Keratinocyte (primary cell): ENCODE results near the gene LPIN3. TPM values are rescaled to one million over a fixed set of nuclear protein-coding genes. Genes with fewer than 3 reads are reported as not detected.
A peak's percentile ranks its signal among the peaks of the same experiment; 100 is the strongest.

ENCODE experiments used
- DNase-seq: peaks from one replicate; pipeline ENCODE4 v3.0.0-alpha.2; 2011; ENCODE audit warnings: low read depth, missing footprints, low spot score
- FAIRE-seq: peaks from 2 replicates; lab custom pipeline; 2011; peaks lifted over from hg19 to GRCh38; lab: Jason Lieb, UNC
- H2AFZ ChIP-seq: 2 replicates; pipeline ENCODE4 v1.6.0; 2012; ENCODE audit warnings: low read length, control low read depth, inconsistent platforms; ENCODE audit not compliant: control insufficient read depth
- H3K27ac ChIP-seq: 2 replicates; pipeline ENCODE4 v1.5.1; 2011; ENCODE audit warnings: low read length; ENCODE audit not compliant: control insufficient read depth, insufficient read depth
- H3K27me3 ChIP-seq: 3 replicates; pipeline ENCODE4 v1.6.0; 2011; ENCODE audit warnings: low read length; ENCODE audit not compliant: control insufficient read depth, insufficient read depth; ENCODE audit errors: extremely low read depth
- H3K36me3 ChIP-seq, 2 experiments: 2 replicates in 1 of 2; 3 replicates in 1 of 2; pipeline ENCODE4 v1.5.1; 2011; ENCODE audit warnings: low read length in 2 of 2, mild to moderate bottlenecking in 1 of 2; ENCODE audit not compliant: control insufficient read depth in 2 of 2, insufficient read depth in 2 of 2; ENCODE audit errors: extremely low read depth in 1 of 2
- H3K4me1 ChIP-seq: 3 replicates; pipeline ENCODE4 v1.5.1; 2011; ENCODE audit warnings: low read length; ENCODE audit not compliant: control insufficient read depth, insufficient read depth; ENCODE audit errors: extremely low read depth
- H3K4me2 ChIP-seq: 3 replicates; pipeline ENCODE4 v1.6.0; 2011; ENCODE audit warnings: low read depth, low read length; ENCODE audit not compliant: control insufficient read depth, insufficient read depth; ENCODE audit errors: extremely low read depth
- H3K4me3 ChIP-seq, 3 experiments: fragments of 200-600 bp in 1 of 3; sonication (generic) in 1 of 3; 2 replicates in 2 of 3; 3 replicates in 1 of 3; pipeline ENCODE4 v1.5.1; 2011 to 2016; ENCODE audit warnings: low read length in 3 of 3, mild to moderate bottlenecking in 3 of 3, control low read depth in 2 of 3, inconsistent platforms in 1 of 3, low read depth in 1 of 3, mixed read lengths in 1 of 3, mixed run types in 1 of 3, moderate library complexity in 1 of 3; ENCODE audit not compliant: control insufficient read depth in 2 of 3, insufficient read depth in 2 of 3; ENCODE audit errors: extremely low read depth in 1 of 3
- H3K79me2 ChIP-seq: 2 replicates; pipeline ENCODE4 v1.6.0; 2012; ENCODE audit warnings: low read length; ENCODE audit not compliant: control insufficient read depth, insufficient read depth
- H3K9ac ChIP-seq: 3 replicates; pipeline ENCODE4 v1.6.0; 2011; ENCODE audit warnings: low read length; ENCODE audit not compliant: control insufficient read depth, insufficient read depth; ENCODE audit errors: extremely low read depth
- H3K9me1 ChIP-seq: 3 replicates; pipeline ENCODE4 v1.6.0; 2011; ENCODE audit warnings: low read length; ENCODE audit not compliant: control insufficient read depth, insufficient read depth; ENCODE audit errors: extremely low read depth
- H3K9me3 ChIP-seq: 2 replicates; pipeline ENCODE4 v1.5.1; 2012; ENCODE audit warnings: low read depth, low read length; ENCODE audit not compliant: control insufficient read depth
- H4K20me1 ChIP-seq: 3 replicates; pipeline ENCODE4 v1.6.0; 2011; ENCODE audit warnings: low read length; ENCODE audit not compliant: control insufficient read depth, insufficient read depth; ENCODE audit errors: extremely low read depth
- CTCF ChIP-seq, 3 experiments: IDR thresholded peaks in 1 of 3; conservative IDR thresholded peaks in 1 of 3; optimal IDR thresholded peaks in 1 of 3; 2 replicates in 2 of 3; 3 replicates in 1 of 3; pipeline versions ENCODE3 to v1.5.1; 2011; ENCODE audit warnings: low read length in 3 of 3, mild to moderate bottlenecking in 3 of 3, moderate library complexity in 2 of 3, control low read depth in 1 of 3, inconsistent platforms in 1 of 3; ENCODE audit not compliant: insufficient read depth in 2 of 3; ENCODE audit errors: extremely low read depth in 1 of 3
- EZH2 ChIP-seq: IDR thresholded peaks from one replicate; pipeline ENCODE4 v1.6.1; 2012; ENCODE audit warnings: inconsistent platforms, mild to moderate bottlenecking, low read length, moderate library complexity
- dilution Hi-C: fragments of 300-500 bp; cut with MboI; formaldehyde crosslinking; loops from one replicate; pipeline ENCODE4 v1.7.0; 2020; ENCODE audit warnings: low sequenced_read_pairs; ENCODE audit not compliant: extremely low pct_ligation_motif_present
- polyA plus RNA-seq, 5 experiments: library from polyadenylated mRNA; depleted of rRNA in 3 of 5; stranded (reverse) in 3 of 5; stranded (forward) in 1 of 5; unstranded in 1 of 5; fragments of >200 nt; gene quantifications; 1 replicate in 1 of 5; 2 replicates in 3 of 5; 3 replicates in 1 of 5; pipeline versions ENCODE4 v1.2.1 to v1.2.3, GENCODE V29; 2011 to 2012; ENCODE audit warnings: missing spikeins in 2 of 5, low read depth in 1 of 5, low replicate concordance in 1 of 5

Gene LPIN3
- polyA plus RNA-seq, 1 donor (not counting 4 experiments of a cell fraction or from before 2014, with no cell fraction given), result 15.6 TPM

GRCh38 chr20:41307021-41307420, 33.6 kb upstream of the LPIN3 start:
- Histone ChIP-seq H3K27ac (no peak overlapping the region), H3K9me1 (no peaks in the 10 kb centered on the region), H3K4me3 (no peak overlapping the region), H3K9ac (no peak overlapping the region), H4K20me1 (no peaks in the 10 kb centered on the region), H3K79me2 (peaks cover 52% of the 10 kb centered on the region), H2AFZ (no peak overlapping the region), H3K27me3 (no peaks in the 10 kb centered on the region), H3K4me1 (peaks cover 24% of the 10 kb centered on the region), H3K9me3 (no peaks in the 10 kb centered on the region), H3K36me3 (no peaks in the 10 kb centered on the region), H3K4me2 (no peak overlapping the region)
- dilution Hi-C loops, result no loop called here
- DNase-seq (no peak), FAIRE-seq (no peak)
- TF ChIP-seq EZH2 (no peak), CTCF (optimal IDR thresholded peaks at IDR 0.05 in 1 of 3, IDR thresholded peaks at IDR 0.05 in 1 of 3, conservative IDR thresholded peaks at IDR 0.05 in 1 of 3; ENCODE audit: extremely low read depth in 1 of 3, insufficient read depth in 2 of 3, low read length in 3 of 3) (no peak)

GRCh38 chr20:41308290-41308711, 32.3 kb upstream of the LPIN3 start:
- no peak for DNase-seq
- no peaks in the 10 kb centered on the region for H3K27me3 ChIP-seq
- H3K4me2 ChIP-seq, result no peak overlapping the region
- no peak overlapping the region for H3K4me3 ChIP-seq
- no peaks in the 10 kb centered on the region for H3K36me3 ChIP-seq
- H3K9ac ChIP-seq, result no peak overlapping the region
- dilution Hi-C loops, result no loop called here
- no peak for FAIRE-seq
- no peaks in the 10 kb centered on the region for H3K9me3 ChIP-seq
- H3K27ac ChIP-seq, result peak overlapping the region; percentile 10
- no peak overlapping the region for H2AFZ ChIP-seq
- H3K4me1 ChIP-seq, result peaks cover 24% of the 10 kb centered on the region
- no peak for TF ChIP-seq EZH2
- TF ChIP-seq CTCF (optimal IDR thresholded peaks at IDR 0.05 in 1 of 3, IDR thresholded peaks at IDR 0.05 in 1 of 3, conservative IDR thresholded peaks at IDR 0.05 in 1 of 3; ENCODE audit: extremely low read depth in 1 of 3, insufficient read depth in 2 of 3, low read length in 3 of 3), result no peak
- H4K20me1 ChIP-seq, result no peaks in the 10 kb centered on the region
- H3K79me2 ChIP-seq, result peaks cover 54% of the 10 kb centered on the region
- H3K9me1 ChIP-seq, result no peaks in the 10 kb centered on the region
